Body of pancreas (tissue), 4 donors: ENCODE measurements around the gene GOLM1.

ENCODE experiments used
- POLR2A ChIP-seq, 3 donors: fragments of 450-650 bp; IDR thresholded peaks; one replicate each; pipeline ENCODE4 v1.6.1; 2016; ENCODE audit warnings: antibody characterized with exemption in 3 of 3, mild to moderate bottlenecking in 2 of 3
- TF ChIP-seq, protein P1 (sequence below), 7 experiments: fragments of 450-650 bp in 4 of 7; fragments of 200-600 bp in 3 of 7; sonication (generic) in 3 of 7; IDR thresholded peaks; one replicate each; pipeline ENCODE4 v1.5.1; 2016 to 2019; ENCODE audit warnings: antibody characterized with exemption in 7 of 7

- TF ChIP-seq POLR2A (IDR thresholded peaks at IDR 0.05): no peak
- TF ChIP-seq, protein P1, sequence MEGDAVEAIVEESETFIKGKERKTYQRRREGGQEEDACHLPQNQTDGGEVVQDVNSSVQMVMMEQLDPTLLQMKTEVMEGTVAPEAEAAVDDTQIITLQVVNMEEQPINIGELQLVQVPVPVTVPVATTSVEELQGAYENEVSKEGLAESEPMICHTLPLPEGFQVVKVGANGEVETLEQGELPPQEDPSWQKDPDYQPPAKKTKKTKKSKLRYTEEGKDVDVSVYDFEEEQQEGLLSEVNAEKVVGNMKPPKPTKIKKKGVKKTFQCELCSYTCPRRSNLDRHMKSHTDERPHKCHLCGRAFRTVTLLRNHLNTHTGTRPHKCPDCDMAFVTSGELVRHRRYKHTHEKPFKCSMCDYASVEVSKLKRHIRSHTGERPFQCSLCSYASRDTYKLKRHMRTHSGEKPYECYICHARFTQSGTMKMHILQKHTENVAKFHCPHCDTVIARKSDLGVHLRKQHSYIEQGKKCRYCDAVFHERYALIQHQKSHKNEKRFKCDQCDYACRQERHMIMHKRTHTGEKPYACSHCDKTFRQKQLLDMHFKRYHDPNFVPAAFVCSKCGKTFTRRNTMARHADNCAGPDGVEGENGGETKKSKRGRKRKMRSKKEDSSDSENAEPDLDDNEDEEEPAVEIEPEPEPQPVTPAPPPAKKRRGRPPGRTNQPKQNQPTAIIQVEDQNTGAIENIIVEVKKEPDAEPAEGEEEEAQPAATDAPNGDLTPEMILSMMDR (IDR thresholded peaks at IDR 0.05): no peak
Observed at GRCh38 chr9:85987236-85987635, 112.1 kb downstream of the GOLM1 start.
